Measurements from ENCODE around the gene PRR19.
"Not testable (repeated sequence)": the region's sequence is repeated elsewhere in the genome, so short reads cannot be mapped to it uniquely, and the experiment has no call there.

The PRR19 gene

DNA sequence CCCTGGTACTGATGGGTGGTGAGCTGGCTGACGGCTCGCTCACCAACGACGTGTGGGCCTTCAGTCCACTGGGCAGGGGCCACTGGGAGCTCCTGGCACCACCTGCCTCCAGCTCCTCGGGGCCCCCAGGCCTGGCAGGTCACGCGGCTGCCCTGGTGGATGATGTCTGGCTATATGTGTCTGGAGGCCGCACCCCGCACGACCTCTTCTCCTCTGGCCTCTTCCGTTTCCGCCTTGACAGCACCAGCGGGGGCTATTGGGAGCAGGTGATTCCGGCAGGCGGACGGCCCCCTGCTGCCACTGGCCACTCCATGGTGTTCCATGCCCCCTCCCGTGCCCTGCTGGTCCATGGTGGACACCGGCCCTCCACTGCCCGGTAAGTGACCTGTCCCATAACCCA is 34.0 kb downstream of the PRR19 start:
- Histone ChIP-seq H3K4ac (ENCODE audit: low read length) (no peak overlapping the region), H2AFZ (ENCODE audit: low read length) (no peak overlapping the region), H3K4me2 (ENCODE audit: insufficient read depth, low read length, poor library complexity, severe bottlenecking) (no peak overlapping the region), H2AK5ac (ENCODE audit: low read depth, low read length) (peak overlapping the region; percentile 9), H4K91ac (ENCODE audit: low read depth, low read length, poor library complexity) (no peak overlapping the region), H2BK5ac (ENCODE audit: low read length) (no peak overlapping the region), H3K36me3 (replicated peaks in 1 of 2; ENCODE audit: control insufficient read depth in 2 of 2, insufficient read depth in 2 of 2, low read length in 2 of 2) (peaks cover 7 to 48% of the 10 kb centered on the region in 2 donors), H3K79me1 (ENCODE audit: low read depth, low read length) (peaks cover 12% of the 10 kb centered on the region), H3K9ac (ENCODE audit: low read depth, low read length, poor library complexity) (no peak overlapping the region), H2BK120ac (ENCODE audit: low read depth, low read length) (no peak overlapping the region), H2BK12ac (ENCODE audit: low read length) (no peak overlapping the region), H3K27me3 (ENCODE audit: control insufficient read depth in 3 of 3, insufficient read depth in 3 of 3, low read depth in 1 of 3, low read length in 3 of 3) (no peaks in the 10 kb centered on the region), H3K14ac (ENCODE audit: low read length) (no peak overlapping the region), H3K4me3 (ENCODE audit: low read length in 2 of 2) (no peak overlapping the region), H3K27ac (replicated peaks; ENCODE audit: low read length) (no peak overlapping the region), H3K18ac (ENCODE audit: low read length) (no peak overlapping the region), H3K9me3 (replicated peaks in 1 of 2; ENCODE audit: control insufficient read depth in 2 of 2, insufficient read depth in 1 of 2, low read depth in 1 of 2, low read length in 2 of 2) (no peaks in the 10 kb centered on the region), H3K4me1 (ENCODE audit: control insufficient read depth in 2 of 2, insufficient read depth in 1 of 2, low read depth in 1 of 2, low read length in 2 of 2) (no peaks in the 10 kb centered on the region), H2BK15ac (ENCODE audit: low read length) (no peak overlapping the region), H3K23ac (ENCODE audit: low read depth, low read length, poor library complexity) (no peak overlapping the region), H4K8ac (ENCODE audit: low read depth, low read length) (no peak overlapping the region)
- DNase-seq (ENCODE audit: low spot score): no peak
- WGBS, 2 donors (ENCODE audit: extremely low coverage in 2 of 2, insufficient read length in 2 of 2, insufficient replicate concordance in 1 of 2): no CpG with 5 or more reads among the region's 19 CpGs

GRCh38 chr19:42339126-42339860 is 37.4 kb downstream of the PRR19 start:
- H3K18ac ChIP-seq (ENCODE audit: low read length); H3K4me1 ChIP-seq (ENCODE audit: control insufficient read depth in 2 of 2, insufficient read depth in 1 of 2, low read depth in 1 of 2, low read length in 2 of 2); H2BK12ac ChIP-seq (ENCODE audit: low read length); H3K79me1 ChIP-seq (ENCODE audit: low read depth, low read length); H4K8ac ChIP-seq (ENCODE audit: low read depth, low read length); H2AFZ ChIP-seq (ENCODE audit: low read length); H3K4ac ChIP-seq (ENCODE audit: low read length); H3K27me3 ChIP-seq (ENCODE audit: control insufficient read depth in 3 of 3, insufficient read depth in 3 of 3, low read depth in 1 of 3, low read length in 3 of 3); H3K4me3 ChIP-seq (ENCODE audit: low read length in 2 of 2); H2AK5ac ChIP-seq (ENCODE audit: low read depth, low read length); H3K14ac ChIP-seq (ENCODE audit: low read length); H2BK15ac ChIP-seq (ENCODE audit: low read length); H3K27ac ChIP-seq (replicated peaks; ENCODE audit: low read length); H4K91ac ChIP-seq (ENCODE audit: low read depth, low read length, poor library complexity); H3K23ac ChIP-seq (ENCODE audit: low read depth, low read length, poor library complexity); H3K4me2 ChIP-seq (ENCODE audit: insufficient read depth, low read length, poor library complexity, severe bottlenecking); DNase-seq (ENCODE audit: low spot score); H3K9me3 ChIP-seq (replicated peaks in 1 of 2; ENCODE audit: control insufficient read depth in 2 of 2, insufficient read depth in 1 of 2, low read depth in 1 of 2, low read length in 2 of 2); H3K9ac ChIP-seq (ENCODE audit: low read depth, low read length, poor library complexity); H2BK120ac ChIP-seq (ENCODE audit: low read depth, low read length); H2BK5ac ChIP-seq (ENCODE audit: low read length): not testable (repeated sequence)
- H3K36me3 ChIP-seq (replicated peaks in 1 of 2; ENCODE audit: control insufficient read depth in 2 of 2, insufficient read depth in 2 of 2, low read length in 2 of 2): peaks cover 12 to 62% of the 10 kb centered on the region in 2 donors
- no CpG with 5 or more reads among the region's 7 CpGs for WGBS, 2 donors (ENCODE audit: extremely low coverage in 2 of 2, insufficient read length in 2 of 2, insufficient replicate concordance in 1 of 2)

GRCh38 chr19:42339922-42340321 is 38.0 kb downstream of the PRR19 start:
- not testable (repeated sequence) for H2AK5ac ChIP-seq (ENCODE audit: low read depth, low read length); H2BK120ac ChIP-seq (ENCODE audit: low read depth, low read length); DNase-seq (ENCODE audit: low spot score); H3K4me3 ChIP-seq (ENCODE audit: low read length in 2 of 2); H3K9ac ChIP-seq (ENCODE audit: low read depth, low read length, poor library complexity); H4K8ac ChIP-seq (ENCODE audit: low read depth, low read length); H2AFZ ChIP-seq (ENCODE audit: low read length); H3K14ac ChIP-seq (ENCODE audit: low read length); H3K4me2 ChIP-seq (ENCODE audit: insufficient read depth, low read length, poor library complexity, severe bottlenecking); H3K27ac ChIP-seq (replicated peaks; ENCODE audit: low read length); H4K91ac ChIP-seq (ENCODE audit: low read depth, low read length, poor library complexity); H3K18ac ChIP-seq (ENCODE audit: low read length); H3K23ac ChIP-seq (ENCODE audit: low read depth, low read length, poor library complexity); H3K4me1 ChIP-seq (ENCODE audit: control insufficient read depth in 2 of 2, insufficient read depth in 1 of 2, low read depth in 1 of 2, low read length in 2 of 2); H2BK12ac ChIP-seq (ENCODE audit: low read length); H3K27me3 ChIP-seq (ENCODE audit: control insufficient read depth in 3 of 3, insufficient read depth in 3 of 3, low read depth in 1 of 3, low read length in 3 of 3); H3K9me3 ChIP-seq (replicated peaks in 1 of 2; ENCODE audit: control insufficient read depth in 2 of 2, insufficient read depth in 1 of 2, low read depth in 1 of 2, low read length in 2 of 2); H2BK15ac ChIP-seq (ENCODE audit: low read length); H2BK5ac ChIP-seq (ENCODE audit: low read length); H3K4ac ChIP-seq (ENCODE audit: low read length); H3K79me1 ChIP-seq (ENCODE audit: low read depth, low read length)
- peaks cover 14 to 66% of the 10 kb centered on the region in 2 donors for H3K36me3 ChIP-seq (replicated peaks in 1 of 2; ENCODE audit: control insufficient read depth in 2 of 2, insufficient read depth in 2 of 2, low read length in 2 of 2)
- WGBS, 2 donors (ENCODE audit: extremely low coverage in 2 of 2, insufficient read length in 2 of 2, insufficient replicate concordance in 1 of 2): no CpG with 5 or more reads among the region's 4 CpGs

DNA sequence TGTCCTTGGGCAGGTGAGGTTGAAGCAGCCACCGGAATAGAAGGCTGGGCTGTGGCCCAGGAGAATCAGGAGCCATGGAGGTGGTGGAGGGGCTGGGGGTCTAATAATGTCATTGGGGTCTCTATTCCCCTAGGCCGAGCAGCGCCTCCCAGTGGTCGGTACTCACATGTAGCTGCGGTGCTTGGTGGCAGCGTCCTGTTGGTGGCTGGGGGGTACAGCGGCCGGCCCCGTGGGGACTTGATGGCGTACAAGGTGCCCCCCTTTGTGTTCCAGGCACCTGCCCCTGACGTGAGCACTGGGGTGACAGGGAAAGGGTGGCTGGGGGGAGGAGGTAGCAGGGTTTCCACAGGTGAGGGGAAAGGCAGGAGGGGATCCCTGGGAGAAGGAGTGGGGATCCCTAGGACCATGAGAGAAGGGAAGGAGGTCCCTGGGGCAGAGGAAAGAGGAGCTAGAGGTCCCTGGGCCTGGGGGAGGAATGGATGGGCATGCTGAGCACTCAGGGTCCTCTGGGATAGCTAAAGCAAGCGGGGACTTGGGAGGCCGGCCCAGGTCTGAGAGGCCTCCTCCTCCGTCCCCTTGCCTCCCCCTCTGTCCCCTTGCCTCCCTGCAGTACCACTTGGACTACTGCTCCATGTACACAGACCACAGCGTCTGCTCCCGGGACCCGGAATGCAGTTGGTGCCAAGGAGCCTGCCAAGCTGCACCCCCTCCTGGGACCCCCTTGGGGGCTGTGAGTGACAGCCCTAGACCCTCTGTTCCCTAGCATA is 41.6 kb downstream of the PRR19 start:
- Histone ChIP-seq H3K18ac (ENCODE audit: low read length) (no peak overlapping the region), H4K8ac (ENCODE audit: low read depth, low read length) (no peak overlapping the region), H2BK12ac (ENCODE audit: low read length) (no peak overlapping the region), H3K4me3 (ENCODE audit: low read length in 2 of 2) (no peak overlapping the region), H3K14ac (ENCODE audit: low read length) (no peak overlapping the region), H3K4me1 (ENCODE audit: control insufficient read depth in 2 of 2, insufficient read depth in 1 of 2, low read depth in 1 of 2, low read length in 2 of 2) (no peaks in the 10 kb centered on the region), H2BK5ac (ENCODE audit: low read length) (peak overlapping the region; percentile 7), H3K4ac (ENCODE audit: low read length) (no peak overlapping the region), H3K79me1 (ENCODE audit: low read depth, low read length) (peaks cover 6% of the 10 kb centered on the region), H2BK15ac (ENCODE audit: low read length) (no peak overlapping the region), H3K4me2 (ENCODE audit: insufficient read depth, low read length, poor library complexity, severe bottlenecking) (no peak overlapping the region), H2AK5ac (ENCODE audit: low read depth, low read length) (no peak overlapping the region), H2AFZ (ENCODE audit: low read length) (no peak overlapping the region), H3K36me3 (replicated peaks in 1 of 2; ENCODE audit: control insufficient read depth in 2 of 2, insufficient read depth in 2 of 2, low read length in 2 of 2) (peaks cover 10 to 54% of the 10 kb centered on the region in 2 donors), H3K9me3 (replicated peaks in 1 of 2; ENCODE audit: control insufficient read depth in 2 of 2, insufficient read depth in 1 of 2, low read depth in 1 of 2, low read length in 2 of 2) (no peaks in the 10 kb centered on the region), H4K91ac (ENCODE audit: low read depth, low read length, poor library complexity) (no peak overlapping the region), H3K9ac (ENCODE audit: low read depth, low read length, poor library complexity) (peak overlapping the region; percentile 21), H2BK120ac (ENCODE audit: low read depth, low read length) (no peak overlapping the region), H3K27me3 (ENCODE audit: control insufficient read depth in 3 of 3, insufficient read depth in 3 of 3, low read depth in 1 of 3, low read length in 3 of 3) (no peaks in the 10 kb centered on the region), H3K27ac (replicated peaks; ENCODE audit: low read length) (no peak overlapping the region), H3K23ac (ENCODE audit: low read depth, low read length, poor library complexity) (no peak overlapping the region)
- WGBS, 2 donors (ENCODE audit: extremely low coverage in 2 of 2, insufficient read length in 2 of 2, insufficient replicate concordance in 1 of 2): no CpG with 5 or more reads among the region's 17 CpGs
- DNase-seq (ENCODE audit: low spot score): no peak
